Tibial artery (tissue), 4 donors: ENCODE measurements around the gene SIRT3.

ENCODE experiments used
- DNase-seq, 2 donors: peaks; one replicate each; pipeline ENCODE4 v3.0.0-alpha.2; 2019
- H3K27ac ChIP-seq, 2 donors: fragments of 200-600 bp; sonication (generic) in 1 of 2; 1 replicate in 1 of 2; 2 replicates in 1 of 2; pipeline ENCODE4 v1.5.1; 2018 to 2019; ENCODE audit warnings: mild to moderate bottlenecking in 1 of 2
- H3K27me3 ChIP-seq, 2 donors: fragments of 200-600 bp; sonication (generic) in 1 of 2; one replicate each; pipeline versions ENCODE4 v1.5.1 to v1.6.0; 2016 to 2019
- H3K36me3 ChIP-seq, 3 donors: fragments of 200-600 bp; sonication (generic) in 2 of 3; one replicate each; pipeline ENCODE4 v1.5.1; 2016 to 2019; ENCODE audit warnings: mild to moderate bottlenecking in 2 of 3
- H3K4me1 ChIP-seq, 4 donors: fragments of 200-600 bp; sonication (generic) in 2 of 4; 1 replicate in 3 of 4; 2 replicates in 1 of 4; pipeline ENCODE4 v1.5.1; 2016 to 2019
- H3K4me3 ChIP-seq, 2 donors: fragments of 200-600 bp; sonication (generic) in 1 of 2; 1 replicate in 1 of 2; 2 replicates in 1 of 2; pipeline ENCODE4 v1.5.1; 2018 to 2019; ENCODE audit warnings: mild to moderate bottlenecking in 2 of 2
- H3K9me3 ChIP-seq, 3 donors: fragments of 200-600 bp; sonication (generic) in 1 of 3; one replicate each; pipeline ENCODE4 v1.5.1; 2016 to 2019
- CTCF ChIP-seq, 2 experiments: fragments of 200-600 bp in 1 of 2; fragments of 450-650 bp in 1 of 2; IDR thresholded peaks; one replicate each; pipeline ENCODE4 v1.5.1; 2017 to 2019; ENCODE audit warnings: antibody characterized with exemption in 2 of 2, mild to moderate bottlenecking in 1 of 2, moderate library complexity in 1 of 2
- intact Hi-C: fragments of 100-400 bp; cut with DNase I; formaldehyde crosslinking; loops from one replicate; pipeline ENCODE4 v1.15.0; 2023; ENCODE audit warnings: low total_unique reads

The SIRT3 gene

DNA sequence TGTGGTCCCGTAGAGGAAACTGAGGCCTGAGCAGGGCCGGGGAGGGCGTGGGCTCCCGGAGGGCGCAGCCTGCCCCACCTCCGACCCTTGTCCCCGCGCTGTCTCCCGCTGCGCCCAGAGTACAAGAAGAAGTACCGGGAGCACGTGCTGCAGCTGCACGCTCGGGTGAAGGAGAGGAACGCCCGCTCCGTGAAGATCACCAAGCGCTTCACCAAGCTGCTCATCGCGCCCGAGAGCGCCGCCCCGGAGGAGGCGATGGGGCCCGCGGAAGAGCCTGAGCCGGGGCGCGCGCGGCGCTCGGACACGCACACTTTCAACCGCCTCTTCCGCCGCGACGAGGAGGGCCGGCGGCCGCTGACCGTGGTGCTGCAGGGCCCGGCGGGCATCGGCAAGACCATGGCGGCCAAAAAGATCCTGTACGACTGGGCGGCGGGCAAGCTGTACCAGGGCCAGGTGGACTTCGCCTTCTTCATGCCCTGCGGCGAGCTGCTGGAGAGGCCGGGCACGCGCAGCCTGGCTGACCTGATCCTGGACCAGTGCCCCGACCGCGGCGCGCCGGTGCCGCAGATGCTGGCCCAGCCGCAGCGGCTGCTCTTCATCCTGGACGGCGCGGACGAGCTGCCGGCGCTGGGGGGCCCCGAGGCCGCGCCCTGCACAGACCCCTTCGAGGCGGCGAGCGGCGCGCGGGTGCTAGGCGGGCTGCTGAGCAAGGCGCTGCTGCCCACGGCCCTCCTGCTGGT lies 44.0 kb upstream of the SIRT3 start:
- peaks cover 0 to 76% of the 10 kb centered on the region in 2 donors for H3K27me3 ChIP-seq
- peak in 1 of 2 donors; percentile 58 for DNase-seq
- H3K27ac ChIP-seq, result no peak overlapping the region

GRCh38 chr11:279040-279965 lies 43.2 kb upstream of the SIRT3 start:
- no peak overlapping the region for H3K27ac ChIP-seq
- H3K27me3 ChIP-seq, result peaks cover 0 to 67% of the 10 kb centered on the region in 2 donors
- intact Hi-C loops, result no loop called here
- H3K4me1 ChIP-seq, result peaks cover 0 to 30% (median 16%) of the 10 kb centered on the region in 4 donors
- peak in 1 of 2 donors; percentile 61 for DNase-seq
- H3K36me3 ChIP-seq, result no peaks in the 10 kb centered on the region
- peak overlapping the region in 1 of 2 donors; percentile 38 for H3K4me3 ChIP-seq
- no peak for TF ChIP-seq CTCF (IDR thresholded peaks at IDR 0.05)
- H3K9me3 ChIP-seq, result no peaks in the 10 kb centered on the region

More for the DNA sequence above, 44.0 kb upstream of the SIRT3 start:
- peak overlapping the region in 1 of 2 donors; percentile 38 for H3K4me3 ChIP-seq
- intact Hi-C loops, result no loop called here
- H3K9me3 ChIP-seq, result no peaks in the 10 kb centered on the region
- no peaks in the 10 kb centered on the region for H3K36me3 ChIP-seq
- H3K4me1 ChIP-seq, result peaks cover 0 to 30% (median 16%) of the 10 kb centered on the region in 4 donors
- TF ChIP-seq CTCF (IDR thresholded peaks at IDR 0.05), result no peak

GRCh38 chr11:278001-278951 lies 42.1 kb upstream of the SIRT3 start, which contains the start of gene NLRP6:
Gene NLRP6 (plus strand): TSS chr11:278407. CDS start chr11:278570, 163 bp downstream.
- TF ChIP-seq CTCF (IDR thresholded peaks at IDR 0.05), result no peak
- Histone ChIP-seq H3K27me3 (peaks cover 0 to 58% of the 10 kb centered on the region in 2 donors), H3K4me3 (peak within 1 kb of the TSS in 1 of 2 donors; percentile 38), H3K4me1 (peaks cover 0 to 30% (median 16%) of the 10 kb centered on the region in 4 donors), H3K9me3 (no peaks in the 10 kb centered on the region), H3K27ac (no peak within 1 kb of the TSS), H3K36me3 (no peaks in the 10 kb centered on the region)
- intact Hi-C loops, result no loop called here
- peak in 1 of 2 donors; percentile 51 for DNase-seq

DNA sequence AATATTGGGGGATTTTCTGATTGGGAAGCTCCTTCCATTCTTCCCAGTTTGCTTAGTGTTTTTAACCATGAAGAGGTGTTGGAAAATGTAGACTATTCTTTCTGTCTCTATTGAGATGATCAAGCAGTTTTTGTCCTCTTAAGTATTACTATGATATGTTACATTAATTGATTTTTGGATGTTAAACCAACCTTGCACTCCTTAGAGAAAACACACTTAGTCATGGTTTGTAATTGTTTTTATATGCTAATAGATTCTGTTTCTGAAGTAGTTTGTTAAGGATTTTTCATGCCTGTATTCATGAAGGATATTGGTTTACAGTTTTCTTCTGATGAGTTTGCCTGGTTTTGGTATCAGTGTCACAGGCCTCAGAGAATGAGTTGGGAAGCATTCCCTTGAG lies 40.1 kb upstream of the SIRT3 start:
- Histone ChIP-seq H3K4me3 (no peak overlapping the region), H3K27ac (no peak overlapping the region), H3K36me3 (no peaks in the 10 kb centered on the region), H3K4me1 (peaks cover 0 to 24% (median 15%) of the 10 kb centered on the region in 4 donors), H3K9me3 (no peaks in the 10 kb centered on the region), H3K27me3 (peaks cover 0 to 57% of the 10 kb centered on the region in 2 donors)
- DNase-seq, result no peak
- TF ChIP-seq CTCF (IDR thresholded peaks at IDR 0.05), result no peak
- intact Hi-C loops, result no loop called here

- no peaks in the 10 kb centered on the region for H3K4me1 ChIP-seq
- intact Hi-C loops, result no loop called here
- H3K36me3 ChIP-seq, result no peaks in the 10 kb centered on the region
- H3K27ac ChIP-seq, result no peak overlapping the region
- no peak for TF ChIP-seq CTCF (IDR thresholded peaks at IDR 0.05)
- no peak overlapping the region for H3K4me3 ChIP-seq
- DNase-seq, result peak in 1 of 2 donors; percentile 45
- H3K9me3 ChIP-seq, result no peaks in the 10 kb centered on the region
- peaks cover 0 to 40% of the 10 kb centered on the region in 2 donors for H3K27me3 ChIP-seq
Measured at GRCh38 chr11:272931-273198, 36.7 kb upstream of the SIRT3 start.
